Upper lobe of left lung (tissue), 4 donors: Measurements from ENCODE around the gene CEP41.

Experiments
- CTCF ChIP-seq, 6 experiments: fragments of 450-650 bp in 4 of 6; fragments of 200-600 bp in 2 of 6; sonication (generic) in 2 of 6; IDR thresholded peaks; one replicate each; pipeline ENCODE4 v1.5.1; 2016 to 2019; ENCODE audit warnings: antibody characterized with exemption in 6 of 6
- EP300 ChIP-seq, 4 donors: sonication (generic); formaldehyde crosslinking; IDR thresholded peaks; one replicate each; pipeline ENCODE4 v1.5.1; 2017; ENCODE audit warnings: antibody characterized with exemption in 4 of 4, control low read depth in 2 of 4
- POLR2A ChIP-seq, 4 donors: fragments of 450-650 bp; IDR thresholded peaks; one replicate each; pipeline ENCODE4 v1.5.1; 2016 to 2017; ENCODE audit warnings: antibody characterized with exemption in 4 of 4, mild to moderate bottlenecking in 2 of 4

DNA sequence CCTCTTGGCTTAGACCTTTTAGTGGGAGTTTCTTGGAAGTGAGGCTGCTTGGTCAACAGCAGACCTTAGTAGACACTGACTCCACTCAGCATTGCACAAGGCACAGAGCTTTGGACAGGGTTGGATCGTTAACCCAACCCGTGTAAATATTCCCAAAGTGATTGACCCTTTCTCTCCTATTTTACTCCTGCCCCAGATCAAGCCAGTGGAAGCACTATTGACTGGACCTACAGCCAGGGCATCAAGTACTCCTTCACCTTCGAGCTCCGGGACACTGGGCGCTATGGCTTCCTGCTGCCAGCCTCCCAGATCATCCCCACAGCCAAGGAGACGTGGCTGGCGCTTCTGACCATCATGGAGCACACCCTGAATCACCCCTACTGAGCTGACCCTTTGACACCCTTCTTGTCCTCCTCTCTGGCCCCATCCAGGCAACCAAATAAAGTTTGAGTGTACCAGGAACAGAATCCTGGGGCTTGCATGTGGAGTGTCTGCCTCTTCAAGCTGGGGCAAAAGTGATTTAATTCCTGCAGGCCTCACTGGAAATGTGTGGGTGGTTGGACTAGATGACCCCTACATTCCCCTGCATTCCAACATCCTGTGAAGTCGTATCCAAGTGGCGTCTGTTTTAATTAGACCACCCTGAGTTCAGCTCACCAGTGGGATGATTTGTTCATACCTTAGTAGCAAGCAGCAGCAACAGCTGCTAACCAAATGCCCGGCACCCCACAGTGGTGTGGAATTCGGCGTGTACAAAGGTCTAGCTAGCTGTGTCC, 53.0 kb downstream of the CEP41 start:
- no peak for TF ChIP-seq EP300 (IDR thresholded peaks at IDR 0.05)
- TF ChIP-seq POLR2A (IDR thresholded peaks at IDR 0.05), result no peak
- TF ChIP-seq CTCF (IDR thresholded peaks at IDR 0.05), result no peak
